Endothelial cell of umbilical vein (primary cell): ENCODE results near the gene HEATR5B. TPM values are rescaled to one million over a fixed set of nuclear protein-coding genes. Genes with fewer than 3 reads are reported as not detected.

Source experiments
- BruUV-seq: library from RNA; stranded (reverse); fragments of 400-500 nt; replicated peaks from 2 replicates; lab custom pipeline; 2021; lab: Mats Ljungman, UMichigan
- CTCF ChIA-PET: fragments of 300-600, 350-600 bp; sonication (Branson Sonifier 250); formaldehyde crosslinking; loops from one replicate; lab custom pipeline; 2021; ENCODE audit warnings: antibody characterized with exemption, inconsistent platforms; lab: Charles Lee
- POLR2A ChIA-PET: fragments of 300-600, 350-600 bp; sonication (Branson Sonifier 250); formaldehyde crosslinking; loops from one replicate; lab custom pipeline; 2021; ENCODE audit warnings: antibody characterized with exemption, inconsistent platforms; lab: Charles Lee
- DNase-seq: peaks from one replicate; pipeline ENCODE4 v3.0.0-alpha.2; 2011; ENCODE audit warnings: low read depth, low spot score
- FAIRE-seq: peaks from 2 replicates; lab custom pipeline; 2011; peaks lifted over from hg19 to GRCh38; lab: Jason Lieb, UNC
- H2AFZ ChIP-seq: 2 replicates; pipeline ENCODE4 v1.6.0; 2012; ENCODE audit warnings: low read depth, low read length, control low read depth, inconsistent platforms
- H3K27ac ChIP-seq: 2 replicates; pipeline ENCODE4 v1.5.1; 2011; ENCODE audit warnings: low read depth, mild to moderate bottlenecking, control low read depth, low read length, moderate library complexity; ENCODE audit not compliant: insufficient read depth
- H3K27me3 ChIP-seq, 2 experiments: 2 replicates each; pipeline versions ENCODE4 v1.6.0 to v1.6.1; 2011; ENCODE audit warnings: low read length in 2 of 2, mixed read lengths in 1 of 2; ENCODE audit not compliant: control insufficient read depth in 2 of 2, insufficient read depth in 2 of 2
- H3K36me3 ChIP-seq, 2 experiments: 2 replicates in 1 of 2; 3 replicates in 1 of 2; pipeline ENCODE4 v1.5.1; 2011; ENCODE audit warnings: low read length in 2 of 2, mild to moderate bottlenecking in 1 of 2, moderate library complexity in 1 of 2; ENCODE audit not compliant: control insufficient read depth in 2 of 2, insufficient read depth in 2 of 2; ENCODE audit errors: extremely low read depth in 1 of 2
- H3K4me1 ChIP-seq: 3 replicates; pipeline ENCODE4 v1.5.1; 2011; ENCODE audit warnings: mild to moderate bottlenecking, low read length; ENCODE audit not compliant: control insufficient read depth, insufficient read depth; ENCODE audit errors: extremely low read depth
- H3K4me2 ChIP-seq: 2 replicates; pipeline ENCODE4 v1.6.1; 2011; ENCODE audit warnings: low read length, control low read depth, mixed read lengths; ENCODE audit not compliant: insufficient read depth
- H3K4me3 ChIP-seq, 3 experiments: fragments of 200-600 bp in 1 of 3; sonication (generic), shearing (Covaris generic) in 1 of 3; replicated peaks in 1 of 3; 2 replicates each; pipeline ENCODE4 v1.5.1; 2011 to 2016; ENCODE audit warnings: control low read depth in 3 of 3, low read length in 3 of 3, mild to moderate bottlenecking in 2 of 3, inconsistent platforms in 1 of 3, low read depth in 1 of 3, moderate library complexity in 1 of 3; ENCODE audit not compliant: insufficient read depth in 1 of 3
- H3K79me2 ChIP-seq: 2 replicates; pipeline ENCODE4 v1.6.0; 2012; ENCODE audit warnings: low read length, inconsistent platforms; ENCODE audit not compliant: control insufficient read depth, insufficient read depth
- H3K9ac ChIP-seq: replicated peaks from 2 replicates; pipeline ENCODE3; 2011; ENCODE audit warnings: low read length, control low read depth; ENCODE audit not compliant: insufficient read depth; ENCODE audit errors: extremely low read depth
- H3K9me1 ChIP-seq: replicated peaks from 3 replicates; pipeline ENCODE4 v1.6.0; 2011; ENCODE audit warnings: mild to moderate bottlenecking, low read length; ENCODE audit not compliant: control insufficient read depth, insufficient read depth; ENCODE audit errors: extremely low read depth
- H3K9me3 ChIP-seq: replicated peaks from 2 replicates; pipeline ENCODE4 v1.5.1; 2012; ENCODE audit warnings: low read length, inconsistent platforms; ENCODE audit not compliant: control insufficient read depth, insufficient read depth
- H4K20me1 ChIP-seq: replicated peaks from 2 replicates; pipeline ENCODE3; 2011; ENCODE audit warnings: mild to moderate bottlenecking, low read length; ENCODE audit not compliant: control insufficient read depth, insufficient read depth; ENCODE audit errors: extremely low read depth
- CTCF ChIP-seq, 2 donors: IDR thresholded peaks; 1 replicate in 1 of 2; 2 replicates in 1 of 2; pipeline ENCODE4 v1.5.1; 2011; ENCODE audit warnings: low read length in 2 of 2, mild to moderate bottlenecking in 2 of 2, moderate library complexity in 2 of 2, control low read depth in 1 of 2, inconsistent platforms in 1 of 2, low read depth in 1 of 2; ENCODE audit not compliant: insufficient read depth in 1 of 2; ENCODE audit errors: extremely low read depth in 1 of 2
- EZH2 ChIP-seq: IDR thresholded peaks from 2 replicates; pipeline ENCODE4 v1.6.1; 2012; ENCODE audit warnings: borderline replicate concordance, low read depth, mild to moderate bottlenecking, moderate library complexity, low read length, inconsistent platforms; ENCODE audit not compliant: severe bottlenecking
- FOS ChIP-seq: IDR thresholded peaks from 2 replicates; pipeline ENCODE4 v1.6.1; 2011; ENCODE audit warnings: mild to moderate bottlenecking, low read length, moderate library complexity, borderline replicate concordance; ENCODE audit not compliant: insufficient read depth
- GATA2 ChIP-seq: IDR thresholded peaks from 2 replicates; pipeline ENCODE4 v1.7.0; 2011; ENCODE audit warnings: low read depth, mild to moderate bottlenecking, moderate library complexity, mixed read lengths, low read length; ENCODE audit not compliant: insufficient read length, insufficient read depth
- JUN ChIP-seq: IDR thresholded peaks from 2 replicates; pipeline ENCODE4 v1.6.1; 2011; ENCODE audit warnings: borderline replicate concordance, low read depth; ENCODE audit not compliant: insufficient read length, insufficient read depth
- MYC ChIP-seq: IDR thresholded peaks from one replicate; pipeline ENCODE4 v1.6.1; 2011; ENCODE audit warnings: mild to moderate bottlenecking, low read depth, low read length
- POLR2A ChIP-seq: IDR thresholded peaks from 2 replicates; pipeline ENCODE4 v1.6.1; 2012; ENCODE audit warnings: low read depth, mild to moderate bottlenecking, control low read depth, low read length
- POLR2AphosphoS5 ChIP-seq: IDR thresholded peaks from 2 replicates; pipeline ENCODE4 v1.6.1; 2012; ENCODE audit warnings: low read depth, mild to moderate bottlenecking, control low read depth, low read length, moderate library complexity; ENCODE audit not compliant: insufficient read depth
- dilution Hi-C: fragments of 300-500 bp; cut with MboI; formaldehyde crosslinking; loops from one replicate; pipeline ENCODE4 v1.15.0; 2019; ENCODE audit warnings: low sequenced_read_pairs; ENCODE audit not compliant: extremely low pct_ligation_motif_present
- intact Hi-C: fragments of 100-400 bp; cut with micrococcal nuclease; formaldehyde crosslinking; loops from one replicate; pipeline ENCODE4 v1.10.0; 2022
- polyA plus RNA-seq, 4 experiments: library from polyadenylated mRNA; depleted of rRNA in 3 of 4; stranded (reverse) in 3 of 4; unstranded in 1 of 4; fragments of >200 nt; gene quantifications; 2 replicates each; pipeline versions ENCODE4 v1.2.1 to v1.2.3, GENCODE V29; 2011 to 2012; ENCODE audit warnings: missing spikeins in 1 of 4
- total RNA-seq: library from RNA; stranded (reverse); gene quantifications from 2 replicates; pipeline ENCODE4 v1.2.3, GENCODE V29; 2021
- TF ChIP-seq, protein P1 (sequence below): IDR thresholded peaks from 2 replicates; pipeline ENCODE4 v1.6.1; 2011; ENCODE audit not compliant: insufficient read depth, insufficient read length

Gene HEATR5B
- total and polyA plus RNA-seq, 2 donors (not counting 3 experiments of a cell fraction or from before 2014, with no cell fraction given), result 16.1 to 22.5 TPM

DNA sequence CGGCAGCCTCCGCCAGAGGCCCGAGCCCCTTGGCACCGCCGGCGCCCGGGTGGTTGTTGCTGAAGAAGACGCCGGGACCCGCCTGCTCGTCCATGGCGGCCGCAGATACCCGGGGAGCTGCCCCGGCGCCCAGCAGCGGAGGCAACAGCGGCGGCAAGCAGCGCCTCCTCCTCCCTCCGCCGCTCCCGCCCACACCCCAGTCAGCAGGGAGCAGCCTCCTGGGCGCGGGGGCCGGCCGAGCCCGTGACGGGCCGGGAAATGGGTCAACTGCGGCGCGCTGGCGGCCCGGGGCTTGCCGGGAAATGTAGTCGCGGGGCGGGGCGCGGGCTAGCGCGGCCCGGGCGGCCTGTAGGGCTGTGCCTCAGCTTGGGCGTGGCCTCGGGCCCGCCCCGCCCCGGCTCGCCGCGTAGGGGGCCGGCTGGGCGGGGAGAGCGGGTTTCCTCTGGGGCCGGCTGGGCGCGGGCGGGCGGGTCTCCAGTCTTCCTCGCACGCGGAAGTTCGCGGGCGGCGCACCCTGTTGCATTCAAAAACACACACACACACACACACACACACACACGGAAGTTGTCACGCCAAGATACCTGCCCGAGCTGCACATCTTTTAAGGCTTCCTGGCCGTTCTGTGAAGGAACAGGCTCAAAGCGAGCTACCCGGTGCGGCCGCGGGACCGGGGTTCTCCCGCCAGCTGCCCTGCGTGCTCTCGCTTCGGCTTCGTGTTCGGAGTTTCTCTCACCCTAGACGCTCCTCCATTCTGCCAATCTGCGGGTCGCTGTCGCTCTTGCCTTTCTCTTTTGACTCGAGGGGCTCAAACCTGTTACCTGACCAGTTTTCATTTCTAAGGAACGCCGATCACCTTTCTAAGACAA, 117.6 kb downstream of the HEATR5B start, which contains the start of gene STRN:
Gene STRN, minus strand, starts transcription at position 167 of the 866 bp plus-strand sequence. Its CDS starts 73 bp downstream, at position 94.
- FAIRE-seq (peak; percentile 88), DNase-seq (peak; percentile 97)
- CTCF ChIA-PET, result interaction anchor here (0.8 to 1.6 kb wide), 6 partner anchors 16 to 181 kb away, joined by 3 to 4 read pairs (median 3); no protein-coding TSS in a partner anchor
- Histone ChIP-seq H3K9ac (peak within 1 kb of the TSS; percentile 83), H2AFZ (peak within 1 kb of the TSS; percentile 98), H4K20me1 (no peaks in the 10 kb centered on the region), H3K4me3 (peak within 1 kb of the TSS; percentile 66 to 85 (median 85)), H3K4me2 (peak within 1 kb of the TSS; percentile 93), H3K27ac (peak within 1 kb of the TSS; percentile 53), H3K27me3 (no peaks in the 10 kb centered on the region), H3K9me1 (no peaks in the 10 kb centered on the region), H3K9me3 (no peaks in the 10 kb centered on the region), H3K4me1 (peaks cover 19% of the 10 kb centered on the region), H3K79me2 (peaks cover 37% of the 10 kb centered on the region), H3K36me3 (no peaks in the 10 kb centered on the region)
- POLR2A ChIA-PET, result interaction anchor here (0.5 to 0.6 kb wide), 2 partner anchors 83 to 534 kb away, joined by 3 to 8 read pairs; no protein-coding TSS in a partner anchor
- intact Hi-C loops (loop anchor here (2.0 to 5.0 kb wide), 3 partner anchors 36 to 116 kb away; partner anchors contain the start of genes GPATCH11 and HEATR5B), dilution Hi-C loops (no loop called here)
- BruUV-seq, result TSS peak; percentile 83
- TF ChIP-seq GATA2, result no peak
- TF ChIP-seq JUN, result no peak
- TF ChIP-seq, protein P1, sequence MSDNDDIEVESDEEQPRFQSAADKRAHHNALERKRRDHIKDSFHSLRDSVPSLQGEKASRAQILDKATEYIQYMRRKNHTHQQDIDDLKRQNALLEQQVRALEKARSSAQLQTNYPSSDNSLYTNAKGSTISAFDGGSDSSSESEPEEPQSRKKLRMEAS, result no peak
- TF ChIP-seq FOS, result peak; percentile 7
- TF ChIP-seq POLR2AphosphoS5, result peak; percentile 73
- TF ChIP-seq MYC, result no peak
- TF ChIP-seq POLR2A, result peak; percentile 74
- no peak for TF ChIP-seq EZH2
- no peak for TF ChIP-seq CTCF (IDR thresholded peaks at IDR 0.05; ENCODE audit: extremely low read depth in 1 of 2, insufficient read depth in 1 of 2, low read depth in 1 of 2, low read length in 2 of 2)
